Astrocyte (in vitro differentiated cells and primary cell): ENCODE data around the gene UGT1A10.

Source experiments
- CTCF ChIP-seq: IDR thresholded peaks from 2 replicates; pipeline ENCODE4 v1.5.1; 2011; ENCODE audit warnings: low read depth, mild to moderate bottlenecking, inconsistent platforms, low read length, moderate library complexity; ENCODE audit not compliant: insufficient read depth
- EZH2 ChIP-seq: IDR thresholded peaks from 2 replicates; pipeline ENCODE4 v1.6.1; 2012; ENCODE audit warnings: mild to moderate bottlenecking, low read length, inconsistent platforms; ENCODE audit not compliant: insufficient read depth

GRCh38 chr2:233772583-233772982 is 136.3 kb downstream of the UGT1A10 start:
- TF ChIP-seq EZH2 (no peak), CTCF (no peak)
